Measurements from ENCODE around the gene GLRX3. TPM values are rescaled to one million over a fixed set of nuclear protein-coding genes. Genes with fewer than 3 reads are reported as not detected.
A peak's percentile ranks its signal among the peaks of the same experiment; 100 is the strongest.

GLRX3 gene
- total and polyA plus RNA-seq, 10 of the 15 experiments (the other 5 are each of a cell fraction or from before 2014, with no cell fraction given), result 94.7 to 209 (median 131) TPM

DNA sequence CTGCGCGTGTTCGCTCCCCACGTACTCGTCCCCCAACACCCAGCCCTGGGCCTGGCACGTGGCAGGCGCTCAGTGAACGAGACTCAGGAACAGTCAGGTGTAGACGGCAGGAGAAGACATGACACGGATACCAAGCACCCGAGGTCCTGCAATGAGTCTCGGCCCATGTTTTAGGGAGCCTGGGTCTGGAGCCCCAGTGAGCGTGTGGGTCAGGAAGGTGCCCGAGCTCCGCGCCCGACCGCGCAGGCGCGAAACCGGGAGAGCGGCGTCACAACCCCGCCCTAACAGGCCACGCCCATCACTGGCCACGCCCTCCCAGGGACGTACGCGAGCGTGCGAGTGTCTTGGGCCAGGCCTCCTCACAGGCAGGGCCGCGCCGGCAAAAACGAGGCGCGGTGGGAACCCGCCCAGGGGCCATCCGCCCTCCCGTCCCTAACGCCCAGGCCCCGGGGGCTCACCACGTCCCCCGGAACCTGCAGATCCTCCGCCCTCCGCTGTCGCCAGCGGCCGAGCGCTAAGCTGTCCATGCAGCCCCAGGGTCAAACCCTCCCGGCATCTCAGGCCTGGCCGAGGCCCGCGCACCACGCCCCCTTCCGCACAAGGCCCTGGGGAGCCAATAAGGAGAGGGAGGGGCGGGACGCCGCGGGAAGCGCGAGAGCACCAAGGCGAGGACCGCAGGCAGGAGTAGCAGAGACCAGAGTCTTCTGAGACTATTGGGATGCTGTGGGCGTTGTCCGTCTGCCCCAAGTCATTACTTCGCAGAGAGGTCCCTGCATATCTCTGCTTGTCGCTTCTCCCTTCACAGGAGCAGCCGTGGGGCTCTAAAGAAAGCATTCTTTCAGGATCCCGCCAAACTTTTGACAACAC is 25.7 kb upstream of the GLRX3 start, which contains the start of gene C10orf143 (continued):
- TF ChIP-seq PAX8 (IDR thresholded peaks at IDR 0.05), result no peak
- TF ChIP-seq, protein P1, sequence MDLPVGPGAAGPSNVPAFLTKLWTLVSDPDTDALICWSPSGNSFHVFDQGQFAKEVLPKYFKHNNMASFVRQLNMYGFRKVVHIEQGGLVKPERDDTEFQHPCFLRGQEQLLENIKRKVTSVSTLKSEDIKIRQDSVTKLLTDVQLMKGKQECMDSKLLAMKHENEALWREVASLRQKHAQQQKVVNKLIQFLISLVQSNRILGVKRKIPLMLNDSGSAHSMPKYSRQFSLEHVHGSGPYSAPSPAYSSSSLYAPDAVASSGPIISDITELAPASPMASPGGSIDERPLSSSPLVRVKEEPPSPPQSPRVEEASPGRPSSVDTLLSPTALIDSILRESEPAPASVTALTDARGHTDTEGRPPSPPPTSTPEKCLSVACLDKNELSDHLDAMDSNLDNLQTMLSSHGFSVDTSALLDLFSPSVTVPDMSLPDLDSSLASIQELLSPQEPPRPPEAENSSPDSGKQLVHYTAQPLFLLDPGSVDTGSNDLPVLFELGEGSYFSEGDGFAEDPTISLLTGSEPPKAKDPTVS (IDR thresholded peaks at IDR 0.05; ENCODE audit: low read depth, low read length), result no peak
- TF ChIP-seq, protein P2, sequence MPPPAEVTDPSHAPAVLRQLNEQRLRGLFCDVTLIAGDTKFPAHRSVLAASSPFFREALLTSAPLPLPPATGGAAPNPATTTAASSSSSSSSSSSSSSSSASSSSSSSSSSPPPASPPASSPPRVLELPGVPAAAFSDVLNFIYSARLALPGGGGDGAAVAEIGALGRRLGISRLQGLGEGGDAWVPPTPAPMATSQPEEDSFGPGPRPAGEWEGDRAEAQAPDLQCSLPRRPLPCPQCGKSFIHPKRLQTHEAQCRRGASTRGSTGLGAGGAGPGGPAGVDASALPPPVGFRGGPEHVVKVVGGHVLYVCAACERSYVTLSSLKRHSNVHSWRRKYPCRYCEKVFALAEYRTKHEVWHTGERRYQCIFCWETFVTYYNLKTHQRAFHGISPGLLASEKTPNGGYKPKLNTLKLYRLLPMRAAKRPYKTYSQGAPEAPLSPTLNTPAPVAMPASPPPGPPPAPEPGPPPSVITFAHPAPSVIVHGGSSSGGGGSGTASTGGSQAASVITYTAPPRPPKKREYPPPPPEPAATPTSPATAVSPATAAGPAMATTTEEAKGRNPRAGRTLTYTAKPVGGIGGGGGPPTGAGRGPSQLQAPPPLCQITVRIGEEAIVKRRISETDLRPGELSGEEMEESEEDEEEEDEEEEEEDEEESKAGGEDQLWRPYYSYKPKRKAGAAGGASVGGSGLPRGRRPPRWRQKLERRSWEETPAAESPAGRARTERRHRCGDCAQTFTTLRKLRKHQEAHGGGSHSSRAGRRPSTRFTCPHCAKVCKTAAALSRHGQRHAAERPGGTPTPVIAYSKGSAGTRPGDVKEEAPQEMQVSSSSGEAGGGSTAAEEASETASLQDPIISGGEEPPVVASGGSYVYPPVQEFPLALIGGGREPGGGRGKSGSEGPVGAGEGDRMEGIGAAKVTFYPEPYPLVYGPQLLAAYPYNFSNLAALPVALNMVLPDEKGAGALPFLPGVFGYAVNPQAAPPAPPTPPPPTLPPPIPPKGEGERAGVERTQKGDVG (CRISPR knock-in tag; IDR thresholded peaks at IDR 0.05), result 0 out of 2 replicates have a peak, but pooled peaks have one; percentile 19
- TF ChIP-seq SMARCA5 (IDR thresholded peaks at IDR 0.05), result peak; percentile 61; the same call in 1 of the 2 replicates
- peak; percentile 82 for TF ChIP-seq MXI1 (IDR thresholded peaks at IDR 0.05; ENCODE audit: low read depth, low read length)
- TF ChIP-seq SMAD5 (IDR thresholded peaks at IDR 0.05; ENCODE audit: low read depth), result peak; percentile 71; the same call in 1 of the 2 replicates
- TF ChIP-seq SIN3A (IDR thresholded peaks at IDR 0.05; ENCODE audit: low read depth, low read length), result no peak; the same call in 1 of the 2 replicates
- TF ChIP-seq, protein P3, sequence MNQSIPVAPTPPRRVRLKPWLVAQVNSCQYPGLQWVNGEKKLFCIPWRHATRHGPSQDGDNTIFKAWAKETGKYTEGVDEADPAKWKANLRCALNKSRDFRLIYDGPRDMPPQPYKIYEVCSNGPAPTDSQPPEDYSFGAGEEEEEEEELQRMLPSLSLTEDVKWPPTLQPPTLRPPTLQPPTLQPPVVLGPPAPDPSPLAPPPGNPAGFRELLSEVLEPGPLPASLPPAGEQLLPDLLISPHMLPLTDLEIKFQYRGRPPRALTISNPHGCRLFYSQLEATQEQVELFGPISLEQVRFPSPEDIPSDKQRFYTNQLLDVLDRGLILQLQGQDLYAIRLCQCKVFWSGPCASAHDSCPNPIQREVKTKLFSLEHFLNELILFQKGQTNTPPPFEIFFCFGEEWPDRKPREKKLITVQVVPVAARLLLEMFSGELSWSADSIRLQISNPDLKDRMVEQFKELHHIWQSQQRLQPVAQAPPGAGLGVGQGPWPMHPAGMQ (IDR thresholded peaks at IDR 0.05; ENCODE audit: borderline replicate concordance), result no peak
- peak; percentile 54; the same call in 1 of the 2 replicates for TF ChIP-seq BRCA1 (IDR thresholded peaks at IDR 0.05; ENCODE audit: low read depth, low read length)
- TF ChIP-seq MEF2A (IDR thresholded peaks at IDR 0.05; ENCODE audit: insufficient read depth, low read depth, low read length), result no peak
- no peak for TF ChIP-seq JUND (IDR thresholded peaks at IDR 0.05; ENCODE audit: low read depth, low read length)
- no peak for TF ChIP-seq HDGF (IDR thresholded peaks at IDR 0.05)
- no peak for TF ChIP-seq ETV6 (conservative IDR thresholded peaks at IDR 0.05 in 1 of 2, IDR thresholded peaks at IDR 0.05 in 1 of 2; ENCODE audit: borderline replicate concordance in 1 of 2, low read depth in 1 of 2)
- no peak for TF ChIP-seq MYB (IDR thresholded peaks at IDR 0.05; ENCODE audit: borderline replicate concordance, low read depth, low read length)
- TF ChIP-seq ASH2L (IDR thresholded peaks at IDR 0.05; ENCODE audit: borderline replicate concordance, low read depth), result 0 out of 2 replicates have a peak, but pooled peaks have one; percentile 78
- peak; percentile 92 for TF ChIP-seq POLR2A (IDR thresholded peaks at IDR 0.05; ENCODE audit: low read depth, low read length)
- no peak for TF ChIP-seq HDAC6 (IDR thresholded peaks at IDR 0.05; ENCODE audit: unreplicated experiment)
- peak; percentile 65 to 95; a peak in 3 of 4 replicates for TF ChIP-seq SRF (IDR thresholded peaks at IDR 0.05; ENCODE audit: low read depth in 2 of 2, low read length in 2 of 2)
- TF ChIP-seq MTA3 (IDR thresholded peaks at IDR 0.05; ENCODE audit: borderline replicate concordance, low read length), result no peak
- TF ChIP-seq GABPA (IDR thresholded peaks at IDR 0.05; ENCODE audit: low read depth), result no peak
- TF ChIP-seq, protein P4, sequence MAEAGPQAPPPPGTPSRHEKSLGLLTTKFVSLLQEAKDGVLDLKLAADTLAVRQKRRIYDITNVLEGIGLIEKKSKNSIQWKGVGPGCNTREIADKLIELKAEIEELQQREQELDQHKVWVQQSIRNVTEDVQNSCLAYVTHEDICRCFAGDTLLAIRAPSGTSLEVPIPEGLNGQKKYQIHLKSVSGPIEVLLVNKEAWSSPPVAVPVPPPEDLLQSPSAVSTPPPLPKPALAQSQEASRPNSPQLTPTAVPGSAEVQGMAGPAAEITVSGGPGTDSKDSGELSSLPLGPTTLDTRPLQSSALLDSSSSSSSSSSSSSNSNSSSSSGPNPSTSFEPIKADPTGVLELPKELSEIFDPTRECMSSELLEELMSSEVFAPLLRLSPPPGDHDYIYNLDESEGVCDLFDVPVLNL (IDR thresholded peaks at IDR 0.05; ENCODE audit: low read depth, low read length), result peak; percentile 67
- TF ChIP-seq, protein P5, sequence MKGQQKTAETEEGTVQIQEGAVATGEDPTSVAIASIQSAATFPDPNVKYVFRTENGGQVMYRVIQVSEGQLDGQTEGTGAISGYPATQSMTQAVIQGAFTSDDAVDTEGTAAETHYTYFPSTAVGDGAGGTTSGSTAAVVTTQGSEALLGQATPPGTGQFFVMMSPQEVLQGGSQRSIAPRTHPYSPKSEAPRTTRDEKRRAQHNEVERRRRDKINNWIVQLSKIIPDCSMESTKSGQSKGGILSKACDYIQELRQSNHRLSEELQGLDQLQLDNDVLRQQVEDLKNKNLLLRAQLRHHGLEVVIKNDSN (IDR thresholded peaks at IDR 0.05; ENCODE audit: borderline replicate concordance, extremely low read length, insufficient read depth, low read depth, low read length), result peak; percentile 58
